K562 (cell line): ENCODE measurements around the gene HSPA1B. TPM values are rescaled to one million over a fixed set of nuclear protein-coding genes. Genes with fewer than 3 reads are reported as not detected.
A peak's percentile ranks its signal among the peaks of the same experiment; 100 is the strongest.

Source experiments
- ESRRA ChIP-seq: fragments of 450-650 bp; IDR thresholded peaks from 2 replicates; pipeline ENCODE4 v1.6.1; 2014; ENCODE audit warnings: low read depth, mild to moderate bottlenecking, moderate library complexity, borderline replicate concordance
- FOXJ3 ChIP-seq: sonication (generic); formaldehyde crosslinking; IDR thresholded peaks from 2 replicates; pipeline ENCODE4 v1.4.0; 2020; ENCODE audit warnings: mild to moderate bottlenecking, missing genetic modification reagents
- FOXO4 ChIP-seq: fragments of 450-650 bp; formaldehyde crosslinking; IDR thresholded peaks from 2 replicates; pipeline ENCODE4 v1.4.0; 2020; ENCODE audit warnings: mild to moderate bottlenecking, moderate library complexity
- HEY1 ChIP-seq: fragments of 250-450 bp; sonication (Bioruptor Pico); IDR thresholded peaks from 2 replicates; pipeline ENCODE4 v1.5.0; 2020; ENCODE audit warnings: mild to moderate bottlenecking, moderate library complexity, borderline replicate concordance
- ID3 ChIP-seq, 2 experiments: fragments of 250-450 bp in 1 of 2; fragments of 450-650 bp in 1 of 2; sonication (Bioruptor Pico) in 1 of 2; IDR thresholded peaks; 2 replicates each; pipeline versions ENCODE4 v1.6.1 to v1.8.0; 2016 to 2021; ENCODE audit warnings: mild to moderate bottlenecking in 2 of 2, moderate library complexity in 2 of 2, missing compliant biosample characterization in 1 of 2, missing genetic modification characterization in 1 of 2
- KDM5B ChIP-seq: fragments of 200-600 bp; sonication (generic); IDR thresholded peaks from 2 replicates; pipeline ENCODE4 v1.6.1; 2012; ENCODE audit warnings: low read depth, mild to moderate bottlenecking, moderate library complexity, low read length, control low read depth, inconsistent platforms; ENCODE audit not compliant: insufficient replicate concordance
- KLF10 ChIP-seq: fragments of 250-450 bp; sonication (Bioruptor Pico); IDR thresholded peaks from 2 replicates; pipeline ENCODE4 v1.6.1; 2021; ENCODE audit warnings: matching md5 sums
- MIER1 ChIP-seq: fragments of 450-650 bp; IDR thresholded peaks from 2 replicates; pipeline ENCODE4 v1.6.1; 2016; ENCODE audit warnings: antibody characterized with exemption, mild to moderate bottlenecking, low read depth
- MNT ChIP-seq, 2 experiments: fragments of 450-650 bp; conservative IDR thresholded peaks; 2 replicates each; pipeline ENCODE4 v1.6.1; 2017; ENCODE audit warnings: mild to moderate bottlenecking in 2 of 2, moderate library complexity in 2 of 2
- NUFIP1 ChIP-seq: fragments of 450-650 bp; IDR thresholded peaks from 2 replicates; pipeline ENCODE4 v1.6.1; 2018; ENCODE audit not compliant: partially characterized antibody
- POLR2B ChIP-seq: fragments of 450-650 bp; IDR thresholded peaks from 2 replicates; pipeline ENCODE4 v1.6.1; 2018; ENCODE audit warnings: low read depth; ENCODE audit not compliant: partially characterized antibody
- PREB ChIP-seq: sonication (generic); formaldehyde crosslinking; IDR thresholded peaks from 2 replicates; pipeline ENCODE4 v1.8.1; 2023; ENCODE audit warnings: mild to moderate bottlenecking, missing genetic modification reagents
- RAD51 ChIP-seq: fragments of 450-650 bp; IDR thresholded peaks from 2 replicates; pipeline ENCODE4 v1.7.1; 2016; ENCODE audit warnings: low read depth, mild to moderate bottlenecking, borderline replicate concordance
- RERE ChIP-seq: sonication (generic); formaldehyde crosslinking; IDR thresholded peaks from 2 replicates; pipeline ENCODE4 v1.8.0; 2023; ENCODE audit warnings: missing genetic modification reagents, mild to moderate bottlenecking, borderline replicate concordance
- SOX6 ChIP-seq: fragments of 450-650 bp; IDR thresholded peaks from 2 replicates; pipeline ENCODE4 v1.6.1; 2014; ENCODE audit warnings: mild to moderate bottlenecking
- ZC3H11A ChIP-seq: IDR thresholded peaks from 2 replicates; pipeline ENCODE4 v1.6.1; 2012; ENCODE audit warnings: low read depth, low read length, improper control_type of control experiment
- ZNF324 ChIP-seq: fragments of 250-450 bp; sonication (Bioruptor Pico); IDR thresholded peaks from 2 replicates; pipeline ENCODE4 v1.4.0; 2020; ENCODE audit warnings: mild to moderate bottlenecking
- ZNF699 ChIP-seq: fragments of 250-450 bp; sonication (Bioruptor Pico); IDR thresholded peaks from 2 replicates; pipeline ENCODE4 v1.8.0; 2021; ENCODE audit warnings: mild to moderate bottlenecking, moderate library complexity; ENCODE audit not compliant: insufficient replicate concordance
- polyA plus RNA-seq, 8 experiments: library from polyadenylated mRNA; depleted of rRNA in 4 of 8; stranded (reverse) in 5 of 8; unstranded in 3 of 8; fragments of >200 nt; fragmentation: Nextera tagmentation in 2 of 8; fragmentation: Illumina TruSeq in 1 of 8; extraction: Ambion mirVana in 2 of 8; extraction: Trizol in 1 of 8; gene quantifications; 2 replicates each; pipeline versions ENCODE4 v1.2.1 to v1.2.3, GENCODE V29; 2011 to 2014; ENCODE audit warnings: inconsistent platforms in 1 of 8, missing spikeins in 1 of 8
- total RNA-seq, 7 experiments: library from RNA; depleted of rRNA in 6 of 7; stranded (reverse); fragments of >200 nt in 6 of 7; fragmentation: Illumina TruSeq in 2 of 7; extraction: Trizol in 2 of 7; gene quantifications; 2 replicates each; pipeline versions ENCODE4 v1.2.1 to v1.2.3, GENCODE V29; 2011 to 2021; ENCODE audit warnings: low replicate concordance in 1 of 7

Gene HSPA1B
- total and polyA plus RNA-seq, 9 of the 15 experiments (the other 6 are each of a cell fraction or from before 2014, with no cell fraction given): 0.27 to 227 (median 51.2) TPM

- TF ChIP-seq ID3 (CRISPR knock-in tag; IDR thresholded peaks at IDR 0.05): no peak
- TF ChIP-seq ID3 (tag; IDR thresholded peaks at IDR 0.05): 0 out of 2 replicates have a peak, but pooled peaks have one; percentile 45
- peak; percentile 60 for TF ChIP-seq POLR2B
- no peak for TF ChIP-seq NUFIP1
- peak; percentile 72 for TF ChIP-seq HEY1 (CRISPR knock-in tag)
- no peak for TF ChIP-seq ZC3H11A
- TF ChIP-seq ZNF699 (CRISPR knock-in tag): no peak
- TF ChIP-seq ESRRA: no peak
- 0 out of 2 replicates have a peak, but pooled peaks have one; percentile 67 for TF ChIP-seq PREB (CRISPR knock-in tag)
- TF ChIP-seq FOXO4 (CRISPR knock-in tag): 0 out of 2 replicates have a peak, but pooled peaks have one; percentile 10
- no peak for TF ChIP-seq RERE
- TF ChIP-seq KLF10 (CRISPR knock-in tag): no peak
- no peak for TF ChIP-seq MIER1
- TF ChIP-seq MNT (conservative IDR thresholded peaks at IDR 0.05): no peak
- TF ChIP-seq FOXJ3 (CRISPR knock-in tag): no peak
- TF ChIP-seq SOX6: no peak
- peak; percentile 39 for TF ChIP-seq KDM5B
- TF ChIP-seq ZNF324 (CRISPR knock-in tag): peak; percentile 67
- no peak for TF ChIP-seq RAD51
These were observed 699 bp upstream of the HSPA1B start (continued) for GRCh38 chr6:31826793-31827285.
